Fibroblast of lung (primary cell): Measurements from ENCODE around the gene MRFAP1L1. TPM values are rescaled to one million over a fixed set of nuclear protein-coding genes. Genes with fewer than 3 reads are reported as not detected.
"Not testable (repeated sequence)": the region's sequence is repeated elsewhere in the genome, so short reads cannot be mapped to it uniquely, and the experiment has no call there.

ENCODE experiments used
- DNase-seq, 2 donors: peaks; one replicate each; pipeline versions ENCODE4 v3.0.0 to v3.0.0-alpha.2; 2010; ENCODE audit warnings: low read depth in 2 of 2
- H2AFZ ChIP-seq: 2 replicates; pipeline ENCODE4 v1.5.1; 2012; ENCODE audit warnings: low read length, control low read depth, inconsistent platforms
- H3K27ac ChIP-seq: 2 replicates; pipeline ENCODE4 v1.5.1; 2011; ENCODE audit warnings: low read length, control low read depth; ENCODE audit not compliant: insufficient read depth
- H3K27me3 ChIP-seq: 2 replicates; pipeline ENCODE4 v1.5.1; 2011; ENCODE audit warnings: mild to moderate bottlenecking, low read length; ENCODE audit not compliant: control insufficient read depth, insufficient read depth
- H3K36me3 ChIP-seq: 2 replicates; pipeline ENCODE4 v1.5.1; 2011; ENCODE audit warnings: low read length; ENCODE audit not compliant: control insufficient read depth, insufficient read depth
- H3K4me1 ChIP-seq: 2 replicates; pipeline ENCODE4 v1.5.1; 2011; ENCODE audit warnings: low read length; ENCODE audit not compliant: control insufficient read depth, insufficient read depth; ENCODE audit errors: extremely low read depth
- H3K4me2 ChIP-seq: 2 replicates; pipeline ENCODE4 v1.5.1; 2011; ENCODE audit warnings: low read length, control low read depth; ENCODE audit not compliant: insufficient read depth; ENCODE audit errors: extremely low read depth
- H3K4me3 ChIP-seq, 4 experiments: fragments of 200-600 bp in 1 of 4; sonication (generic) in 1 of 4; replicated peaks in 1 of 4; 2 replicates each; pipeline ENCODE4 v1.5.1; 2011 to 2016; ENCODE audit warnings: low read length in 4 of 4, low read depth in 3 of 4, mild to moderate bottlenecking in 3 of 4, control low read depth in 2 of 4, inconsistent platforms in 1 of 4, mixed read lengths in 1 of 4; ENCODE audit not compliant: insufficient read depth in 1 of 4; ENCODE audit errors: control extremely low read depth in 1 of 4
- H3K79me2 ChIP-seq: 2 replicates; pipeline ENCODE4 v1.5.1; 2012; ENCODE audit warnings: mild to moderate bottlenecking, low read length, inconsistent platforms; ENCODE audit not compliant: control insufficient read depth, insufficient read depth
- H3K9ac ChIP-seq: 2 replicates; pipeline ENCODE4 v1.5.1; 2011; ENCODE audit warnings: mild to moderate bottlenecking, low read length, control low read depth; ENCODE audit not compliant: insufficient read depth
- H3K9me3 ChIP-seq: 2 replicates; pipeline ENCODE4 v1.5.1; 2012; ENCODE audit warnings: low read depth, low read length; ENCODE audit not compliant: control insufficient read depth, insufficient read depth
- H4K20me1 ChIP-seq: 2 replicates; pipeline ENCODE4 v1.5.1; 2011; ENCODE audit warnings: low read length; ENCODE audit not compliant: control insufficient read depth, insufficient read depth; ENCODE audit errors: extremely low read depth
- EZH2 ChIP-seq: IDR thresholded peaks from 2 replicates; pipeline ENCODE4 v1.5.1; 2012; ENCODE audit warnings: low read length, control low read depth, mild to moderate bottlenecking; ENCODE audit errors: missing control alignments
- polyA plus RNA-seq, 2 donors: library from polyadenylated mRNA; depleted of rRNA in 1 of 2; stranded (reverse) in 1 of 2; unstranded in 1 of 2; fragments of >200 nt; gene quantifications; 2 replicates each; pipeline ENCODE4 v1.2.1, GENCODE V29; 2011 to 2012; ENCODE audit warnings: missing spikeins in 1 of 2
- total RNA-seq: library from RNA; depleted of rRNA; stranded (reverse); fragments of >200 nt; gene quantifications from 2 replicates; pipeline ENCODE4 v1.2.1, GENCODE V29; 2014
- TF ChIP-seq, protein P1 (sequence below), 2 donors: IDR thresholded peaks in 1 of 2; conservative IDR thresholded peaks in 1 of 2; 1 replicate in 1 of 2; 2 replicates in 1 of 2; pipeline ENCODE4 v1.5.1; 2011 to 2012; ENCODE audit warnings: low read length in 2 of 2, control low read depth in 1 of 2, inconsistent platforms in 1 of 2, low read depth in 1 of 2, mild to moderate bottlenecking in 1 of 2

The MRFAP1L1 gene
- total and polyA plus RNA-seq, 2 donors (not counting 1 experiment from before 2014, with no cell fraction given) = 41.6 to 77.4 TPM

DNA sequence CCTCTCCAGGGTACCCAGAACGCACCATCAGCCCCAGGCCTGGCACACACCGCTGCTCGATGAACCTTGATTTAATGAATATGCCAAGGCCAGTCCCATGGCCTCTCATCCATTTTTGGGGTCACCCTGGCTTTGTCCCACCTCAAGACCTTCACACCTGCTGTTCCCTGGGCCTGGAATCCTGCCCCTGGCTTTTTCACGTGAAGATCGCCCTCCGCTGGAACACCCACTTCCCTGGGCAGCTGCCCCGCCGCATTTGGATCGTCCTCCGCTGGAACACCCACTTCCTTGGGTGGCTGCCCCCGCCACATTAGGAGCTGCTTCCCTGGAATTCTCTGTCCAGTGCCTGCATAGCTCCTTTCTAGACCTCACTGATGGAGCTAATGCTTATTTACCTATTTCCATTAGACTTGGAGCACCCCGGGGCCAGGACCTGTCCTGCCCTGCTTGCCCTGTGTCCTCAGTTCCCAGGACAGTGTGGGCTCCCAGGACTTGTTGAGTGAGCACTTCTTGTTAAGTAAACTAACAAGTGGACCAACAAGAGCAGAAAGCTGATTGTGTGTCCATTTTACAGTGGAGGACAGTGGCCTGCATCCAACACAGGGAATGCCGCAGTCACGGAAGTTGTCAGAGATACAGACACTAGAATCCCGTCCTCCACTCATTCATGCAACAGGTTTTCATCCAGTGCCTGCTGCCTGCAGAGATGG lies 18.8 kb upstream of the MRFAP1L1 start:
- H3K9ac ChIP-seq = no peak overlapping the region
- H3K4me1 ChIP-seq = peaks cover 4% of the 10 kb centered on the region
- no peaks in the 10 kb centered on the region for H3K9me3 ChIP-seq
- no peaks in the 10 kb centered on the region for H3K36me3 ChIP-seq
- H3K27ac ChIP-seq = no peak overlapping the region
- H4K20me1 ChIP-seq = no peaks in the 10 kb centered on the region
- DNase-seq = no peak
- no peaks in the 10 kb centered on the region for H3K27me3 ChIP-seq
- no peaks in the 10 kb centered on the region for H3K79me2 ChIP-seq
- H3K4me2 ChIP-seq = no peak overlapping the region
- no peak overlapping the region for H3K4me3 ChIP-seq
- TF ChIP-seq, protein P1, sequence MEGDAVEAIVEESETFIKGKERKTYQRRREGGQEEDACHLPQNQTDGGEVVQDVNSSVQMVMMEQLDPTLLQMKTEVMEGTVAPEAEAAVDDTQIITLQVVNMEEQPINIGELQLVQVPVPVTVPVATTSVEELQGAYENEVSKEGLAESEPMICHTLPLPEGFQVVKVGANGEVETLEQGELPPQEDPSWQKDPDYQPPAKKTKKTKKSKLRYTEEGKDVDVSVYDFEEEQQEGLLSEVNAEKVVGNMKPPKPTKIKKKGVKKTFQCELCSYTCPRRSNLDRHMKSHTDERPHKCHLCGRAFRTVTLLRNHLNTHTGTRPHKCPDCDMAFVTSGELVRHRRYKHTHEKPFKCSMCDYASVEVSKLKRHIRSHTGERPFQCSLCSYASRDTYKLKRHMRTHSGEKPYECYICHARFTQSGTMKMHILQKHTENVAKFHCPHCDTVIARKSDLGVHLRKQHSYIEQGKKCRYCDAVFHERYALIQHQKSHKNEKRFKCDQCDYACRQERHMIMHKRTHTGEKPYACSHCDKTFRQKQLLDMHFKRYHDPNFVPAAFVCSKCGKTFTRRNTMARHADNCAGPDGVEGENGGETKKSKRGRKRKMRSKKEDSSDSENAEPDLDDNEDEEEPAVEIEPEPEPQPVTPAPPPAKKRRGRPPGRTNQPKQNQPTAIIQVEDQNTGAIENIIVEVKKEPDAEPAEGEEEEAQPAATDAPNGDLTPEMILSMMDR (conservative IDR thresholded peaks at IDR 0.05 in 1 of 2, IDR thresholded peaks at IDR 0.05 in 1 of 2; ENCODE audit: low read depth in 1 of 2, low read length in 2 of 2) = no peak
- TF ChIP-seq EZH2 = no peak
- H2AFZ ChIP-seq = no peak overlapping the region

DNA sequence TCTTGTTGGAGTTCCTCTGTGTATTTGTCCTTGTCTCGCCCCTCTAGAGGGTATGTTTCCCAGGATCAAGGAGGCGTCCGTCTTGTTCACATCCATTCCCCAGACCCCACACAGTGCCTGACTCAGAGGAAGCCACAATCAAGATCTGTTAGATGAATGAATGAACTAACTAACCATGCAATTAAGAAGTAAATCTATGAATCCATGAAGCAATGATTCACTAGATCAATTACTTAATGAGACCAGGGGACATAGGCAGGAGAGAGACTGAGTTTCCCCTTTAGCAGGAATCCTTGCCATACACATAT lies 18.2 kb upstream of the MRFAP1L1 start:
- H3K4me2 ChIP-seq = no peak overlapping the region
- no peaks in the 10 kb centered on the region for H4K20me1 ChIP-seq
- H3K27me3 ChIP-seq = no peaks in the 10 kb centered on the region
- no peak for TF ChIP-seq EZH2
- TF ChIP-seq, protein P1 (conservative IDR thresholded peaks at IDR 0.05 in 1 of 2, IDR thresholded peaks at IDR 0.05 in 1 of 2; ENCODE audit: low read depth in 1 of 2, low read length in 2 of 2) = no peak
- H3K9ac ChIP-seq = no peak overlapping the region
- peaks cover 2% of the 10 kb centered on the region for H3K4me1 ChIP-seq
- no peaks in the 10 kb centered on the region for H3K36me3 ChIP-seq
- no peak overlapping the region for H3K27ac ChIP-seq
- DNase-seq = peak in 1 of 2 donors; percentile 70
- H3K79me2 ChIP-seq = no peaks in the 10 kb centered on the region
- H3K4me3 ChIP-seq = no peak overlapping the region
- no peaks in the 10 kb centered on the region for H3K9me3 ChIP-seq
- no peak overlapping the region for H2AFZ ChIP-seq

- Histone ChIP-seq H2AFZ (no peak overlapping the region), H3K27me3 (no peaks in the 10 kb centered on the region), H3K4me3 (no peak overlapping the region), H3K4me1 (no peaks in the 10 kb centered on the region), H3K4me2 (no peak overlapping the region), H3K79me2 (no peaks in the 10 kb centered on the region), H3K9ac (no peak overlapping the region), H3K36me3 (no peaks in the 10 kb centered on the region), H3K27ac (no peak overlapping the region), H3K9me3 (no peaks in the 10 kb centered on the region), H4K20me1 (no peaks in the 10 kb centered on the region)
- TF ChIP-seq, protein P1 (conservative IDR thresholded peaks at IDR 0.05 in 1 of 2, IDR thresholded peaks at IDR 0.05 in 1 of 2; ENCODE audit: low read depth in 1 of 2, low read length in 2 of 2) = no peak
- no peak for TF ChIP-seq EZH2
- DNase-seq = peak in 1 of 2 donors; percentile 73
Measured at GRCh38 chr4:6727081-6727942, 17.6 kb upstream of the MRFAP1L1 start.

DNA sequence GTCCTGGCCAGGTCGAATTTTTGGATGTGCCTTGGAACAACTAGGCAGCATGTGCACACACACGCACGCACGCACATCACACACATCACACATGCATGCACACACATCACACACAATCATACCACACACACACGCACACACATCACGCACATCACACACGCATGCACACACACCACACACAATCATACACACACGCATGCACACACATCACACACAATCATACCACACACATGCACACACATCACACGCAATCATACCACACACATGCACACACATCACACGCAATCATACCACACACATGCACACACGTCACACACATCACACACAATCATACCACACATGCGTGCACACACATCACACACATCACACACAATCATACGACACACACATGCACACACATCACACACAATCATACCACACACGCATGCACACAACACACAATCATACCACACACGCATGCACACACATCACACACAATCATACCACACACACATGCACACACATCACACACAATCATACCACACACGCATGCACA lies 15.8 kb upstream of the MRFAP1L1 start:
- not testable (repeated sequence) for H2AFZ ChIP-seq, H3K27me3 ChIP-seq, H4K20me1 ChIP-seq, H3K4me2 ChIP-seq, H3K4me1 ChIP-seq, H3K9ac ChIP-seq, DNase-seq, H3K9me3 ChIP-seq, H3K4me3 ChIP-seq, H3K36me3 ChIP-seq, H3K79me2 ChIP-seq, H3K27ac ChIP-seq
